Large intestine (tissue), 3 donors: Measurements from ENCODE around the gene STK11. TPM values are rescaled to one million over a fixed set of nuclear protein-coding genes. Genes with fewer than 3 reads are reported as not detected.

Experiments used
- DNase-seq, 2 donors: peaks; one replicate each; pipeline versions ENCODE4 v3.0.0 to v3.0.0-alpha.2; 2013
- H3K27ac ChIP-seq: one replicate; pipeline ENCODE4 v1.5.1; 2013; ENCODE audit warnings: low read length
- H3K27me3 ChIP-seq: 2 replicates; pipeline ENCODE4 v1.6.1; 2013; ENCODE audit warnings: low read length; ENCODE audit not compliant: control insufficient read depth, insufficient read depth
- H3K36me3 ChIP-seq: 2 replicates; pipeline ENCODE4 v1.6.1; 2013; ENCODE audit warnings: low read length; ENCODE audit not compliant: control insufficient read depth, insufficient read depth
- H3K4me1 ChIP-seq: one replicate; pipeline ENCODE4 v1.6.1; 2013; ENCODE audit warnings: low read length; ENCODE audit not compliant: control insufficient read depth, insufficient read depth
- H3K4me3 ChIP-seq: one replicate; pipeline ENCODE4 v1.5.1; 2013; ENCODE audit warnings: low read length
- H3K9me3 ChIP-seq: one replicate; pipeline ENCODE4 v1.6.1; 2013; ENCODE audit warnings: mild to moderate bottlenecking, low read depth, low read length, moderate library complexity; ENCODE audit not compliant: control insufficient read depth
- WGBS: methylation state at CpG from one replicate; pipeline ENCODE4 v1.1.5; 2013; ENCODE audit warnings: low lambda C conversion rate; ENCODE audit not compliant: insufficient coverage; 5-methylcytosine and 5-hydroxymethylcytosine counted together
- polyA plus RNA-seq: library from polyadenylated mRNA; unstranded; fragments of 120-200 nt; gene quantifications from one replicate; pipeline ENCODE4 v1.2.1, GENCODE V29; 2013

The STK11 gene
- polyA plus RNA-seq, 1 donor = 67.1 TPM

DNA sequence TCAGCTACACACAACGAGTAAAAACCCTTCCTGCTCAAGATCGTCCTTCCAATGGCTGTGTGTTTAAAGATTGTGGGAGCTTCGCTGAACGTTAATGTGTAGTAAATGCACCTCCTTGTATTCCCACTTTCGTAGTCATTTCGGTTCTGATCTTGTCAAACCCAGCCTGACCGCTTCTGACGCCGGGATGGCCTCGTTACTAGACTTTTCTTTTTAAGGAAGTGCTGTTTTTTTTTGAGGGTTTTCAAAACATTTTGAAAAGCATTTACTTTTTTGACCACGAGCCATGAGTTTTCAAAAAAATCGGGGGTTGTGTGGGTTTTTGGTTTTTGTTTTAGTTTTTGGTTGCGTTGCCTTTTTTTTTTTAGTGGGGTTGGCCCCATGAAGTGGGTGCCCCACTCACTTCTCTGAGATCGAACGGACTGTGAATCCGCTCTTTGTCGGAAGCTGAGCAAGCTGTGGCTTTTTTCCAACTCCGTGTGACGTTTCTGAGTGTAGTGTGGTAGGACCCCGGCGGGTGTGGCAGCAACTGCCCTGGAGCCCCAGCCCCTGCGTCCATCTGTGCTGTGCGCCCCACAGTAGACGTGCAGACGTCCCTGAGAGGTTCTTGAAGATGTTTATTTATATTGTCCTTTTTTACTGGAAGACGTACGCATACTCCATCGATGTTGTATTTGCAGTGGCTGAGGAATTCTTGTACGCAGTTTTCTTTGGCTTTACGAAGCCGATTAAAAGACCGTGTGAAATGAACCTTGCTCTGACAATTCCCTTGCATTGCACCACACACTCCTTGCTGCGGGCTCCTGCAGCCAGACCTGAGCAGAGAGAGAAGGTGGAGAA is 67.1 kb downstream of the STK11 start:
- Histone ChIP-seq H3K4me1 (peaks cover 69% of the 10 kb centered on the region), H3K9me3 (peaks cover 24% of the 10 kb centered on the region), H3K27me3 (no peaks in the 10 kb centered on the region), H3K36me3 (peaks cover 48% of the 10 kb centered on the region), H3K4me3 (no peak overlapping the region), H3K27ac (peak overlapping the region; percentile 5)
- no peak for DNase-seq
- WGBS = 71% methylated on average over 6 of the region's 33 CpGs

DNA sequence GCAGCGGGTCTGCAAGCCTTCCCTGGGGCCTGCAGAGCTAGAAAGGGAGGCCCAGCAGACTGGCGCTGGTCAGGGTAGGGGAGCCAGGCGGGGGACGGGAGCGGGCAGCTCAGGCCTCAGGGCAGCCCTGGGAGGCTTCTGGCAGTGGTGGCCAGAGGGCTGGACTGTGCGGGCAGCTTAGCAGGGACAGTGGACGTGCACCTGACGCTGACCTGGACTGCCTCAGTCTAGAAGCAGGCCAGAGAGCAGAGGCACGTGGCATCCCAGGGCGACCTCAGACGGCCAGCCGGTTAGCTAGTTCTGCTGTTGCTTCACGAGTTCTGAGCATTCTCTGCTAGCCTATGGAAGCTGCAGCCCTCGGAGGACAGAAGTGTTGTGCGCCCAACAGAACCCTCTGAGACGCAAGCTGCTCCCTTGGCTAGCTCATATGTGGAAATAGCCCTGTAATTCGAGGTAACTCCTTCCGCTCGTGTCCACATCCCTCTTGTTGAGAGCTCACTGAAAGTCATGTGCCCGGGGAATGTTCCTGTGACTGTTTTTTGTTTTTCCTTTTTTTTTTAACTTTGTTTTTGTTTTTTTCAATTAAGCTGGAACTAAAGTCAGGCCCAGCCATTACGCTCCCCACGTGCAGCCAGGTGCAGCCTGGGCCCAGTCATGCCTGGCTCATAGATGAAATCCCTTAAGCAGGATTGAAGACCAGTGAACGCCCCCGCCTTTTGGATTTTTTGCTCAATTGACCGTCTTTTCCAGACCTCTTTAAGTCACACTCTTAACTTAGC is 67.9 kb downstream of the STK11 start:
- Histone ChIP-seq H3K4me3 (no peak overlapping the region), H3K9me3 (peaks cover 21% of the 10 kb centered on the region), H3K27me3 (no peaks in the 10 kb centered on the region), H3K36me3 (peaks cover 51% of the 10 kb centered on the region), H3K27ac (peak overlapping the region; percentile 5), H3K4me1 (peaks cover 61% of the 10 kb centered on the region)
- DNase-seq = no peak
- 93% methylated on average over 3 of the region's 25 CpGs for WGBS

DNA sequence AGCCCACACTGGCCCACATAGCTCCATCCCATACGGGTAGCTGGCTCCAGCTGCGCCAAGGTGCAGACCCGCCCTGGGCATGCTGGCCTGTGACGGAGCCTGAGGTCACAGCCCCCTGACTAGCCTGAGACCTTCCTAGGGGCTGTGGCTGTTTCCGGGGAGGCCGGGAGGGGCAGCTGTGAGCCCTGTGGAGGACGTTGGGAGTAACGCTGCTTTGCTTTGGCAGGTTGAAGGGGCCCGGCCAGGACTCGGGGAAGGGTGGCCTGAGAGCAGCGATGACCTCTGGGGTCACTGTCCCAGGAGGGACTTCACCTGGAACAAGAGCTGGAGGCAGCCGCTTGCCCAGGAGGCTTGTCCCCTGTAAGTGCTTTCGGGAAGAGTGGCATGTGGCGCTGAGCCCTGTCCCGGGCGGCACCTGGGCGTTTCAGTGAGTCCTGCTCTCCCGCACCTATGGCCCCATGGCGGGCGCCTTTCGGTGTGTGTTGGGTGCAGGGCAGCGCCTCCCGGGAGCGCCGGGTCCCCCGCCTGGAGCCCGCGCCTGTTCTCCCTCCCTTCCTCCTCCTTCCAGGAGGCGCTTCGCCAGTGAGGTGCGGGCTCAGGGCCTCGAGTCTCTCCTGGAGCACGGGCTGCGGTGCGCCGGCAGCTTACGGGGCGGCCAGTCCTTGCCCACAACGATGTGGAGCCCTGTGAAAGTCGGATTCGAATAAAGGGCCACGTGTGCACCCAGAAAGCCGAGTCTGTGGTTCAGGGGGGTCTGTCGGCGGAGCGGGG is 68.7 kb downstream of the STK11 start:
- Histone ChIP-seq H3K4me1 (peaks cover 57% of the 10 kb centered on the region), H3K36me3 (peaks cover 58% of the 10 kb centered on the region), H3K9me3 (peaks cover 21% of the 10 kb centered on the region), H3K27ac (peak overlapping the region; percentile 80), H3K27me3 (no peaks in the 10 kb centered on the region), H3K4me3 (peak overlapping the region; percentile 44)
- no peak for DNase-seq
- no CpG with 5 or more reads among the region's 46 CpGs for WGBS

DNA sequence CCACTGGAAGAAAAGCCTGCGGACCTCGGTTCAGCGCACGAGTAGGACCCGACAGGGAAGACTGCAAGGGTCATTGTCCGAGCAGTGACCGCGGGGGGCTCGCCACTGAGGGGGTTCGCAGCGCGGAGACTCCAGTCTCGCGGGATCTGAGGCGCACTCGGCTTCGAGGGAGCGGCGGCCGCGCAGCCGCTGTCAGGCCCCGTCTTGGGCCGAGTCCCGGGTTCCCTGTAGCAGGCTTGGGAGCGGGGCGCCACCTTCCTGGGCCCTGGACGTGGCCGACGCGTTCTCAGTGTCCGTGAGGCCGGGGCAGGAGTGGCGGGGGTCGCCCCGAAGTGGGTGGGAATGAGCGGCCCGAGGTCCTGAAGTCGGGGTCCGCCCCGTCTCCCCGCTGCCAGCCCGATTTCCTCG is 69.3 kb downstream of the STK11 start:
- no peak for DNase-seq
- H3K27ac ChIP-seq = peak overlapping the region; percentile 80

DNA sequence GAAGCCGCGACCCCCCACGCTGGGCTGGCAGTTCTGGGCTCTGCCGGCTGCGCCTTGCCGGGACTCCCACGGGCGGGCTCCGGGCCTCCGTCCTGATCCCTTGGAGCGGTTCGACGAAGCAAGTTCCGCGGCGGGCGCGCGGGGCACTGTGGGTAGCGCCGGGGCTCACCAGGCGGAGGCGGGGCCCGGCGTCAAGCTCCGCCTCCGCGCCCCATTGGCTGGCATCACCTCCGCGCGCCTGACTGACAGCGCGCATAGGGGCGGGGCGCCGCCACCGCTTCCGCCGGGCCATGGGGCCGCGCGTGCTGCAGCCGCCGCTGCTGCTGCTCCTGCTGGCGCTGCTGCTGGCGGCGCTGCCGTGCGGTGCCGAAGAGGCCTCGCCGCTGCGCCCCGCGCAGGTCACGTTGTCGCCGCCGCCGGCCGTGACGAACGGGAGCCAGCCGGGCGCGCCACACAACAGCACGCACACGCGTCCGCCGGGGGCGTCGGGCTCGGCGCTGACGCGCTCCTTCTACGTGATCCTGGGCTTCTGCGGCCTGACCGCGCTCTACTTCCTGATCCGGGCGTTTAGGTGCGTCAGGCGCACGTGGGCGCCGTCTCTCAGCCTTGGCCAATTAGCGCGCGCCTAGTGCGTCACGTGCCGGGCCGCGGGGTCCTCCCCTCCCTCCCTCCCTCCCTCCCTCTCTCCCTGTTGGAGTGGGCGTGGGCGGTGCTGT is 69.8 kb downstream of the STK11 start, which contains the start of gene FAM174C:
FAM174C (plus strand) TSS at position 271 of the 716 bp plus-strand sequence; CDS start at position 291, 20 bp downstream.
- Histone ChIP-seq H3K27me3 (no peaks in the 10 kb centered on the region), H3K9me3 (peaks cover 21% of the 10 kb centered on the region), H3K27ac (peak within 1 kb of the TSS; percentile 98), H3K4me3 (peak within 1 kb of the TSS; percentile 80), H3K36me3 (peaks cover 67% of the 10 kb centered on the region), H3K4me1 (peaks cover 57% of the 10 kb centered on the region)
- peak; percentile 97 for DNase-seq
- no CpG with 5 or more reads among the region's 98 CpGs for WGBS

More for the DNA sequence above, 69.3 kb downstream of the STK11 start:
- no CpG with 5 or more reads among the region's 44 CpGs for WGBS
- Histone ChIP-seq H3K4me3 (peak overlapping the region; percentile 44), H3K27me3 (no peaks in the 10 kb centered on the region), H3K36me3 (peaks cover 64% of the 10 kb centered on the region), H3K4me1 (peaks cover 57% of the 10 kb centered on the region), H3K9me3 (peaks cover 21% of the 10 kb centered on the region)

DNA sequence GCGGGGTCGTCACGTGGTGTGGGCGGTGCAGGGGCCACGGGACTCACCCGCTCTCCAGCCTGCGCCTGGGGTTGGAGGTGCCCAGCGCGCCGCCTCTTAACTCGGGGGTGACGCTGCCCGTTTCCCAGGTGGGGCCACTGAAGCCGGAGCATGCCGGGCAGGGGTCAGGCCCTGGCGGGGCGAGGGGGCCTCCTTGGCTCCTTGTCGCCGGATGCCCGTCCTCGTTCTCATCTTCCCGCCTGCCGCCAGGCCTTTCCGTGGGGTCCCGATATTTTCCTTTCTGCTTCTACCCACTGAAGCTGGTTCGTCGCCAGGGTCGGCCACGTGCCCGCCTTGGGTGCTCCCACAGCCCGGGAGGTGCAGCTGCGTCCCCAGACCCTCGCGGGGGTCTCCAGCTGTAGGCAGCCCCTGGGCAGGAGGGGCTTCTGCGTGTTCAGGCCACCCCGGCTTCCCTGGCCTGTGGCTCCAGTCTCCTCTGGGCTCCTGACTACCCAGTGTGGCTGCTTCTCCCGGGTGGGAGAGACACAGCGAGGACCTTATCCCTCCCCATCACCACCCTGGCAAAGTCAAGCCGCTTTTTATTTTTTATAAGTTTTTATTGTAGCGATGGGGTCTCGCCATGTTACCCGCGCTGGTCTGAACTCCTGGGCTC is 70.5 kb downstream of the STK11 start:
- H3K4me1 ChIP-seq = peaks cover 50% of the 10 kb centered on the region
- H3K27ac ChIP-seq = peak overlapping the region; percentile 98
- no CpG with 5 or more reads among the region's 43 CpGs for WGBS
- DNase-seq = no peak
- peak overlapping the region; percentile 80 for H3K4me3 ChIP-seq
- H3K9me3 ChIP-seq = peaks cover 21% of the 10 kb centered on the region
- peaks cover 60% of the 10 kb centered on the region for H3K36me3 ChIP-seq
- H3K27me3 ChIP-seq = no peaks in the 10 kb centered on the region

DNA sequence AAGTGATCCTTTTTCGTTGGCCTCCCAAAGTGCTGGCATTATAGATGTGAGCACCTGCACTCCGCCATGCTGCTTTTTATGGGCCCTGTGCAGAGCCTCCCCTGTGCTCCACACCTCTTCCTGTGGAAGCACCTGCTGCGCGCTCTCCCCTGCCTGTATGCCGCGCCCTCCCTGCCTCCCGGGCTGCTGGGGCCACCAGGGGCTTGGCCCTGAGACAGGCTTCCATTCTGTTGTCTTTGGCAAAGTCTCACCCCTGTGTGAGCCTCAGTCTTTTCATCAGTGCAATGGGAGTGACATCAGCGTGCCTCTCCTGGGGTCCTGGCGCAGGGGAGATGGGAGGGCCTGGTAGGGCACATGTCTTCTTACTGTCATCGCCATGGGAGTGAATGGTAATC is 71.0 kb downstream of the STK11 start:
- H3K4me1 ChIP-seq = peaks cover 45% of the 10 kb centered on the region
- H3K27ac ChIP-seq = peak overlapping the region; percentile 98
- H3K36me3 ChIP-seq = peaks cover 55% of the 10 kb centered on the region
- peak in 1 of 2 donors; percentile 66 for DNase-seq
- peaks cover 21% of the 10 kb centered on the region for H3K9me3 ChIP-seq
- H3K4me3 ChIP-seq = peak overlapping the region; percentile 80
- no CpG with 5 or more reads among the region's 10 CpGs for WGBS
- H3K27me3 ChIP-seq = no peaks in the 10 kb centered on the region

DNA sequence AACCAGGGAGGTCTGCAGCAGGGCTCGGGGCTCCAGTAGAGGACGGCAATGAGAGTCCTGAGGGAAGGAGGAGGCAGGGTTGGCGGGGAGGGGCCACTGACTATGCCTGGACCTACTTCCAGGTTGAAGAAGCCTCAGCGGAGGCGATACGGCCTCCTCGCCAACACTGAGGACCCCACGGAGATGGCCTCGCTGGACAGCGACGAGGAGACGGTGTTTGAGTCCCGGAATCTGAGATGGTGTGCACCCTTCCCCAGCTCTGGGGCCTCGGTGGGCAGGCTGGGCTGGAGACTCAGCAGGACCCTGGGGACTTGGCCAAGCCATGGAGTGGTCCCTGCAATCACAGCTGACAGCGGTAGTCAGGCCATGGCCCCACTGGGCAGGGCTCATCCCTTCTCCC is 71.5 kb downstream of the STK11 start:
- Histone ChIP-seq H3K4me1 (peaks cover 42% of the 10 kb centered on the region), H3K36me3 (peaks cover 51% of the 10 kb centered on the region), H3K9me3 (peaks cover 20% of the 10 kb centered on the region), H3K27me3 (no peaks in the 10 kb centered on the region), H3K4me3 (no peak overlapping the region), H3K27ac (no peak overlapping the region)
- DNase-seq = no peak
- no CpG with 5 or more reads among the region's 15 CpGs for WGBS
